Neural progenitor cell (in vitro differentiated cells): Measurements from ENCODE around the gene TBC1D10A.

Experiments used
- CTCF ChIP-seq: fragments of 200-600 bp; sonication (generic); IDR thresholded peaks from 2 replicates; pipeline ENCODE4 v1.5.1; 2017; ENCODE audit warnings: antibody characterized with exemption, mild to moderate bottlenecking
- EZH2 ChIP-seq: fragments of 200-600 bp; sonication (generic); IDR thresholded peaks from 2 replicates; pipeline ENCODE4 v1.6.1; 2017; ENCODE audit warnings: antibody characterized with exemption, mild to moderate bottlenecking, moderate library complexity

GRCh38 chr22:30291058-30291892 lies 35.5 kb downstream of the TBC1D10A start:
- TF ChIP-seq CTCF = no peak
- TF ChIP-seq EZH2 = no peak
